ENCODE results near the gene PPIF.

- TF ChIP-seq POLR2A (IDR thresholded peaks at IDR 0.05) (no peak), POLR2AphosphoS5 (IDR thresholded peaks at IDR 0.05) (no peak), EP300 (IDR thresholded peaks at IDR 0.05) (no peak)
- TF ChIP-seq, protein P1, sequence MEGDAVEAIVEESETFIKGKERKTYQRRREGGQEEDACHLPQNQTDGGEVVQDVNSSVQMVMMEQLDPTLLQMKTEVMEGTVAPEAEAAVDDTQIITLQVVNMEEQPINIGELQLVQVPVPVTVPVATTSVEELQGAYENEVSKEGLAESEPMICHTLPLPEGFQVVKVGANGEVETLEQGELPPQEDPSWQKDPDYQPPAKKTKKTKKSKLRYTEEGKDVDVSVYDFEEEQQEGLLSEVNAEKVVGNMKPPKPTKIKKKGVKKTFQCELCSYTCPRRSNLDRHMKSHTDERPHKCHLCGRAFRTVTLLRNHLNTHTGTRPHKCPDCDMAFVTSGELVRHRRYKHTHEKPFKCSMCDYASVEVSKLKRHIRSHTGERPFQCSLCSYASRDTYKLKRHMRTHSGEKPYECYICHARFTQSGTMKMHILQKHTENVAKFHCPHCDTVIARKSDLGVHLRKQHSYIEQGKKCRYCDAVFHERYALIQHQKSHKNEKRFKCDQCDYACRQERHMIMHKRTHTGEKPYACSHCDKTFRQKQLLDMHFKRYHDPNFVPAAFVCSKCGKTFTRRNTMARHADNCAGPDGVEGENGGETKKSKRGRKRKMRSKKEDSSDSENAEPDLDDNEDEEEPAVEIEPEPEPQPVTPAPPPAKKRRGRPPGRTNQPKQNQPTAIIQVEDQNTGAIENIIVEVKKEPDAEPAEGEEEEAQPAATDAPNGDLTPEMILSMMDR (IDR thresholded peaks at IDR 0.05), result no peak
These were observed 45.3 kb upstream of the PPIF start for GRCh38 chr10:79301754-79302530.
